ENCODE measurements around the gene CHCHD6.

CHCHD6 gene

DNA sequence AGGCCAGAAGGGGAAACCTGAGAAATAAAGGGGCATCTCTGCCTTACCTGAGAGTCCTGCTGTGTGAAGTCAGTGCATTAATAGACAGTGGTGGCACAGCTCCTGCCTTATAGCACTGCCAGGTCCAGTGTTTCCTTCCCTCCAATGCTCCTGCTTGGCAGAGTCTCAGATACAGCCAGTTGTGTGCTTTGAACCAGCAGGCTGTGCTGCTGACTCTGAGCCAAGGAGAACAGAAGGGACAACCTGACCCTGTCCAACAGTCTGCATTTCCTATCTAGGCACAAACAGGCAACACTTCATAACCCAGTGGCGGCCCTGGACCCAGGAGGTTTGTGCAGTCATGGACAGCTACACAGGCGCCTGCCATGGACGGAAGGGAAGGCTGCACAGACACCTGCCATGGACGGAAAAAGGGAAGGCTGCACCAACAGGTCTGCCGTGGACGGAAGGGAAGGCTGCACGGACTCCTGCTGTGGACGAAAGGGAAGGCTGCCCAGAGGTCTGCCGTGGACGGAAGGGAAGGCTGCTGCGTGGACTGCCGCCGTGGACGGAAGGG lies 245.0 kb downstream of the CHCHD6 start:
- DNase-seq, result no peak

DNA sequence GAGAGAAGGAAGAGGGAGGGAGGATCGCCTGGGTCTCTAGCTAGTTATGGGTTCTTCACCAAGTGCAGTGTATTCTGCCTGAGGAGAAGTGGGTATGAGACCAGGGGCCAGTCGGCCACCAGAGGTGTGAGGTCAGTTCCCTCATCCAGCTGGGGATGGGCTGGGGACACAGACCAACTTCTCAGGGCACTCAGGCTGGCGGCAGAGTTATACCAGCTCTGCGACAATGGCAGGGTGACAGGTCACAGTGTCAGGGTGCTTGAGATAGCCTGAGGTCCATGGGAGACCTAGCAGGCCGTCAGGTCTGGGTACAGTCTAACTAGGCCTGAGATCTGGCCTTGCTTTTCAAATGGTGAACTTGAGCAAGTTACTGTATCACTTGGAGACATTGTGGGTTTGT lies 247.5 kb downstream of the CHCHD6 start:
- no peak for DNase-seq

DNA sequence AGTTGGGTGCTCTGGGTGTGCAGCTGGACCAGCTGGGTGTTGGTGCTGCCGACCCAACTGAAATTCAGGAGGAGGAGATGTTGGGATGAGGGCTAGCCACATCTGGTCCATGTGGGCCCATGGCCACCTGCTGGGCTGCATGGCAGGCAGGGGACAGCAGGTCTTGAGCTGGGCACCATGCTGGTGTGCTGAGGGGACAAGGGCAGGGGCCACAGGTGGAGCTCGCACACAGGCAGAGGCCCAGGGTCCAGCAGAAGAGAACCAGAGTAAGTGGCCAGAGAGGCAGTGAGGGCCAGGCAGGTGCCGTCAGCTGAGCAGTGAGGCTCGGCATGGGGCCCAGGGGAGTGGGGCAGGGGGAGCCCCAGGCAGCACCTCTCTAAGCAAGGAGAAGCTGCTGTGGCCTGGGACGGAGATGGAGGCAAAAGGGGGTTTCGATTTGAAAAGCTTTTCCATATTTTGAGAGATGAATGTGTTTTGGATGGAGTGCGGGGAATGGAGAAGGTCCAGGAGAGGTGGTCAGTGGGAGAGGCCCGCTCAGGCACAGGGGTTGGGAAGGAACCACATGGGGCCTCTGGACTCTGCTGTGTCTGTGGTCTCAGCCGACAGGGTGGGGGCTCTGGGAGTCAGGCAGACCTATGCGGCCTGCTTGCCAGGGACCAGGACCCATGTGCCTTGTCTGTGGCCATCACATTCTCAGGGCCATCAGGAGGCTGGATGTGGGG lies 248.4 kb downstream of the CHCHD6 start:
- no peak for DNase-seq

DNA sequence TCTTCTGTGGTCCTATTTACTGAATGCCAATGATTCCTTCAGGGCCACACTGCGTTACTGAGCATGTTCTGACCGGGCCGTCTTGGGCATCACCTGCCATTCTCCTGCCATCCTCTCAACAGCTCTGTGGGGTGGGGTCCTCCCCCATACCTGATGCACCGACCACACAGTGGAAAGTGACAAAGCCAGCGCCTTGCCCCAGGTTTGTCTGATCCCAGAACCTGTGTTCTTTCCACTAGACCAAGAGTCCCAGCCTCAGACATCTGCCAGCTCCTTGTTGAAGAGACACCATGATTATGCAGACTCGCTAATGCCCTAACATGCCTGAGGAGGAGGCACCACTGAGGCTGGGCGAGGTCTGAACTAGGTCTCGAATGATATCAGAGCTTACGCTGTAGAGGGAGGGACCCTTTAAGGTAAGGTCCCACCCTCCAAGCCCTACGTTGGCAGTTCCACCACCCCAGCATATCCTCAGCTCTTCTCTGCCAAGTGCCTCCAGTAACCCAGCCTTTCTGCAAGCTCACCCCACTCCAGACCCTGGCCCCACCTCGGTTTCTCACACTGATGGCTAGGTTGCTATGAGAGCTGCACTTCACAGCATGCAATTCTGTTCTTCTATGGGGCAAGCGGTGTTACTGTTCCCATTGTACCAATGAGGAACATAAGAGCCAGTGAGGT lies 249.1 kb downstream of the CHCHD6 start:
- no peak for DNase-seq

DNA sequence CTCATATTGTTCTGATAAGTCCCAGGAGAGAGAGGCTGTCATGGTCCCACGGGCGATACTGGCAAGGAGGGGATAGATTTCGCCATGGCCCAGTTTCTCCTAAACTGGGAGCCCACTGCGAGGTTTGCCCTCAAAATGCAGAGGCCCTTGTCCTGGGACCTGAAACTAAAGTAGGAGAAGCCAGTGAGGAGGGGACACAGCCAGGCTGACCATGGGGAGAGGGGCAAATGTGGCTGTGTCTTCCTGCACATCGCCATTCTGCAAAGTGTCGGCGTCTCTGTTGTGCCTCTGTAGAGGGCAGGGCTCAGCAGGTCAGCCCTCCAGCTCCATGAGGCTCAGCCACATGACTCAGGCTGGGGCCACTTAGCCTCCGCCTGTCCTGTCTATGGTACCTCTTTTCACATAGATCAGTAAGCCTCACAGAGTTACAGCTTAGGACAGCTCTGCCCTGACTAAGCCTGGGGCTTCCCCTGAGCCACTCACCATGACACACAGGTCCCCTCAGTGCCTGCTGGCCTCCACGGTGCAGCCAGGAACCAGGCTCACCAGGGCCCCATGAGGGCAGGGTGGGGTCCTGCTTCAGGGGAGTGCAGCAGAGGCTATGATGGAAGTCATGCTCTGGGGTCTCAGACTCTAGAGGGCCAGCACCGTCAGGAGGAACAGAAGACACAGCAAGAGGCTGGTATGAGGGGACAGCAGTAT lies 250.3 kb downstream of the CHCHD6 start:
- peak; percentile 41 for DNase-seq

DNA sequence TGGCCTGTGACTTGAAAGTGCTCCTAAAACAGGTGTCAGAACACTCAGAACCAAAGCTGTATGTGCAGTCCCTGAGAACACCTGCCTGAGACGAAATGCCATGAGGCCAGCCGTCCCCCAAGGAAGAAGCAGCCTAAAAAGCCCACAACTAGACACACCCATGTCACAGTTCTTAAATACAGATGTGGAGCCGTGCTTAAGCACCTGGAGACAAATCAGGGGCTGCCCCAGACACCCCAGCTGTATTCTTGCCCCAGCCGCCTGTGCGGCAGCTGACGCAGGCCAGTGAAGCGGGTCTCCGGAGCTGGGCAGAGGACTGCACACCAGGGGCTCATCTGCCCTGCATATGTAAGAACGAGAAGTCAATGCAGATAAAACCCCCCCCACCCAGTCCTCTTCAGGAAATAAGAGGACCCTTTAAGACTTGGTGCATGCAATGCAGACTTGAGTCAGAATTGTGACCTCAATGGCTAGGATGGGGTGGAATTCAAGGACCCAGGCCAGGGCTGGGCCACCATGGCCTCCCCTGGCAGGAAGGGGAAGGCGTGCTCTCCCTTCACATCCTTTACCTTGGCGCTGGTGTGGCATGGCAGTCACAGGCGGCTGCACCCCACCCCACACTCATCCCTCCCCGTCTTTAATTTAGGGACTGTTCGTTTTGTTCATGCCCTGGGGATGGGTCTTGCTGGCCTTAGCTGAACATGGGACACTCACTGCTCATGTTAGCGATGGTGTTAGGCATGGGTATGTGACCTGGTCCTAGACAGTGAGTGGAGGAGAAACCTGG lies 251.2 kb downstream of the CHCHD6 start:
- DNase-seq, result no peak

DNA sequence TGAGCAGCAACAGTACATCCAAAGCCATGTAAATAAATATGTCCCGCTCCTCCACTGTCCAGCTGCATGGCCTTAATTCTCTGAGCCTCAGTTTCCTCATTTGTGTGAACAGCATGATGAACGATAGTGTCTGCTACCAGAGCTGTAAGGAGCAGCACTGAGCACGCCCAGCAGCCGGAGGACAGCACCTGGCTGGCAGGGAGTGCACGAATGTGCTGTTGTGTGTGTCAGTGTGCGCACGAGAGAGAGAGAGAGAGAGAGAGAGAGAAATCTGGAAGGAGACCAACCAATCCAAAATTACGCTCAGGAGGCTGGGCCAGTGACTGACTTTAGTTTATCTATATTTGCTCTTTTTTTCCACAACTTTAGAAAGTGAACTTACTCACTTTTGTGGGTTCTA lies 252.3 kb downstream of the CHCHD6 start:
- DNase-seq, result no peak

DNA sequence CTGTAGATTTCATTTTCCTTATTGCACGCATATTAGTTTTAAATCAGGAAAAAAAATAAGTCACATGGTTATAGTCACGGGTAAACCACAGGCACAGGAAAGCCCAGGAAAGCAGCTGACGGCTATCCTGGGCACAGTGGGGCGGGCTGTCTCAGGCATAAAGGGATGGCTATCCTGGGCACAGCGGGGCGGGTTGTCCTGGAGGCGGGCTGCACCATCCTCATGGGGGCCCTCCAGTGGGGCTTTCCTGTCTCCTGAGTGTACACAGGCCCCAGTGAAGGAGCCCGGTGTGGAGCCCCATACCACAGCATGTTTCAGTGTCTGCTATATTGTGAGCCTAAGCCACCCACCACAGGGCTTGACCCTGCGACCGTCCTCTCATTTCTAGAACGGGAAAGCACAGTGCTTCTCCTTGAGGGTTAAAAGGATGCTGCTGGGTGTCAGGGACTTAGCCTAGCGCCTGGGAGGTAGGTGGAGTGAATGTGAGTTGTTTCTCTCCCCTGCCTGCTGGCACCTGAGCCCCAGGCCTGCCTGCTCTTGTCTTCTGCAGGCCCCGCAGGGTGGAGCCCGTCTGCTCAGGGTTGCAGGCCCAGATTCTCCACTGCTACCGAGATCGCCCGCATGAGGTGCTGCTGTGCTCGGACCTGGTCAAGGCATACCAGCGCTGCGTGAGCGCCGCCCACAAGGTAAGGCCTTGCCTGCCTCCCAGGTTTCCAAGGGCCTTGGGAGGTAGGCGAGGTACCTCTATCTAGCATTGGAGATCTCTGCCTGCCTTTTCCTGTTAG lies 253.0 kb downstream of the CHCHD6 start:
- no peak for DNase-seq

DNA sequence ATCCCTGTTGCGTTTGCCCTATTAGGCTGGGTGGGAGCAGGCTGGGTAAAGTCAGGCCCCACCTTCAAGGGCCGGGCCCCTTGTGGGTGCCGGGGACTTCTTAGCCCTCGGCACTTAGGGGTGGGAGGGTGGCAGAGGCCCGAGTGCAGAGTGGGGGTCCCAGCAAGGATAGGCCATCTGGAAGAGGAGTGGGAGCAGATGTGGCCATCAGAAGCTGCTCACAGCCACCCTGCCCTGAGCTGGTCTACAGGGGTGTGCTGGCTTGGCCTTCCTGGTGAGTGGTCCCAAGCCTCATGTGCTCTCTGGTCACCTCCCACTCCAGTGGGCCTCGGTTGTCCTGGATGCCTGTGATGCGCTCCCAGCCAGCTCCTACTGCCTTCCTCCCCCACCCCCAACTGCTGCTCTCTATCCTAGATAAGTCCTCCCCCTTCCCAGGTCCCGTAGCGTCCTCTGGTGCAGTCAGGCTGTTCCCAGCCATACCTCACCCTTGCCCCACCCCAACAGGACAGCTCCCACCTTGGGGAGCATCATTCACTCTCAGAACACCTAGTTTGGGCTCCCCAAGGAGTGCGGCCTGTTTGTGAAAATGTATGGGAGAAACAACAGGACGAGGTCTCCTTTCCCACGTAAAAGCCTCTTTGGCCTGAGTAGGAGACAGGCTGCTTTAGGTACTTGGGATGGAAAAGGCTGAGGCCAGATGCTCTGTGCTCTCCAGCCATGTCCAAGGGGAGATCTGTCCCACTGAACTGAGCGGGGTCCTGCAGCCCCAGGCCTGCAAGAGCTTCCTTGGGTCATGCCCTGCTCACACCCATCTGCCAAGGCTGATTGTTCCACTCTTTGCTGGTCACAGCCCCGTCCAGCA lies 254.0 kb downstream of the CHCHD6 start:
- no peak for DNase-seq

DNA sequence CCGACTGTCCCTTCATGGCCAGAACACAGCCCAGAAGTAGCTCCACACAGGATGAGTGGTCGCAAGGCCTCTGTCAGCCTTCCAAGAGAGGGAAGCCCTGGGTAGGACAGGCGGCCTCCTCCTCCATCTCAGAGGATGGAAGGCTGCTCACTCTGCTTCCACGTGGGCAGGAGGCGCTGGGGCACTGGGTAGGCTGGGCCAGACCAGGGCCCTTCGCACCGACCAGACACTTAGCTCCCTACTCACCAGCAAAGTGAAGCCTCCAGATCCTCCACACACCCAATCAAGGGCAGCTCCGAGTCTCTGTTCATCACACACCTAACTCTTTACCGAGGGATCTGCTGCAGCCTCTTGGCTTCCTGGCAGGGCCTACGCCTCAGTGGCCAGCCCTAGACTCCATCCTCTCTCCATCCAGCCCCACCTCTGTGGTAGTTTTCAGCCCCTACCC lies 254.6 kb downstream of the CHCHD6 start:
- no peak for DNase-seq

DNA sequence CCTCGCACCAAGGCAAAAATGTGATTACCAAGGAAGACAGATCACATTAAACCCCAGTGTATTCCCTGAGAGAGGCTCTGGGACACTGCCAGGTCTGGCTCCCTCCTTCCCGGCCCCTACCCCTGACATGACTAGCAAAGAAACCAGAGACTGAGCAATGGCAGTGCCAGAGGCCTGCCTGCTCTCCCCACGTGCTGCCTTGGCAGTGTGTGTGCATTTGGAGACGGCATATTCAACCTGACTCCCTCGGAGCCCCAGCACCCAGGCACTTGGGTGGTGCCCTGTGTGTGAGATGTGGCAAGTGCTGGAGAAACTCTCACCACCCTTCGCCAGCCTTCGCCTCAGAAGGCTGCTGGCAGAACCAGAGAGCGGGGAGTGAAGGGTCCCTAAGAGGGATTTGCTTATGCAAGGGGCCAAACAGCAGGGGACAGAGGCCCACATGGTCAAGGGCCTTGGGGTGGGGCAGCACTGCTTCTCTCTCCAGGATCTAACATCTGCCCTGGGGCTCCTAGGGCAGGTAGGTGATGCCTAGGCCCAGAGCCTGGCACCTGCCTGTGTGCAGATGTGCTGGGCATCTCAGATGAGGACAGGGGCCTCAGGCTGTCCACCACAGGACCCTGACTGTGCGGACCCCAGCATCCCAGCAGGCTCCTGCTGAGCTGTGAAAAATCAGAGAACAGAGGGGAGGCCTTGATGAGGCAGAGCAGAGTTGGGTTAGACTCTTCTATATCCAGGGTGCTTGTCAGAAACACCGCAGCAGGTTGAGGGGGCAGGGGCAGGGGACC lies 255.3 kb downstream of the CHCHD6 start:
- DNase-seq, result no peak

DNA sequence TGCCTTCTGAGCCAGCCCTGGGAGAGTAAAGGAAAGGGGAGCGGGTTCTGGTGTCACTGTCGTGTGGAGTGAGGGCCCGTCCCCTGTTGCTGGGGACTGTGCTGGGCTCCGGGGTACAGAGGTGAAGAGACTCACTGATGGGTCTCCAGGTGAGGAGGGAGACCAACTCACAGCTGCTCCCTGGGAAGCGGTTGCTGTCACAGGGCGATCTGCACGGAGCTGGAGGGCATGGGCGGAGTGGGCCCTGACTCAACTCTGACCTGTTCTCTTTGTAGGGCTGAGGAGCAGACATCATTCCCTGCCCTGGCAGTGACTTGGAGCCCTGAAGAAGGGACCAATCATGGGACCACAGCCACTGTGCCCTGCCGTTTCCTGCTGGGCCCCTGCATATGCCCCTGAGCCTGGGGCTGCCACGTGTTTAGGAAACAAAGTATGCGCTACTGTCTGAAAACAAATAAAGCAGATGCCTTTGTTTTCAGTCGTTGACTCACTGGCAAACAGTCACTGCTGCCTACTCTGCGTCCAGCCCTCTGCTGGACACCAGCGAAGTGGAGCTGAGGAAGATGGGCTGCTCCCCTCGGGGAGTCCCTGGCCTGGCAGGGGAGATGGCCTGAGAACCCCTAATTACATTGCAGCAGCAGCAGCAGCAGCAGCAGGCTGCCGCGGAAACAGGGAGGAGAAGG lies 256.0 kb downstream of the CHCHD6 start:
- no peak for DNase-seq

DNA sequence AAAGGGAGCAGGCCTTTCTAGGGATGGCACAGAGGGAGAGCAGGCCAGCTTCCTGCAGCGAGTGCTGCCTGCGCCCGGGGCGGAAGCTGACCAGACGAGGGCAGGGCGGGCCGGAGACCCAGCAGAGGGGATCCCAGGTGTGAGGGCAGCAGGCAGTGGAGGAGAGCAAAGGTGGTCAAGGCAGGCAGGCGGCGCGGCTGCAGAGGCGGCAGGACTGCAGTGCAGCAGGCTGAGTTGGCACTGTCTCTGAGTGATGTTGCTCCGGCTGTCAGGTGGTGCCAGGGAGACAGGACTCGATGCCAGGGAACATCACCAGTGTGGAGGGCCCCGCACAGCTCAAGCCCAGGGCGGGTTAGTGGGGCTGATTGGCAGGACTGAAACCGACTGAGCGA lies 256.6 kb downstream of the CHCHD6 start:
- DNase-seq, result no peak

DNA sequence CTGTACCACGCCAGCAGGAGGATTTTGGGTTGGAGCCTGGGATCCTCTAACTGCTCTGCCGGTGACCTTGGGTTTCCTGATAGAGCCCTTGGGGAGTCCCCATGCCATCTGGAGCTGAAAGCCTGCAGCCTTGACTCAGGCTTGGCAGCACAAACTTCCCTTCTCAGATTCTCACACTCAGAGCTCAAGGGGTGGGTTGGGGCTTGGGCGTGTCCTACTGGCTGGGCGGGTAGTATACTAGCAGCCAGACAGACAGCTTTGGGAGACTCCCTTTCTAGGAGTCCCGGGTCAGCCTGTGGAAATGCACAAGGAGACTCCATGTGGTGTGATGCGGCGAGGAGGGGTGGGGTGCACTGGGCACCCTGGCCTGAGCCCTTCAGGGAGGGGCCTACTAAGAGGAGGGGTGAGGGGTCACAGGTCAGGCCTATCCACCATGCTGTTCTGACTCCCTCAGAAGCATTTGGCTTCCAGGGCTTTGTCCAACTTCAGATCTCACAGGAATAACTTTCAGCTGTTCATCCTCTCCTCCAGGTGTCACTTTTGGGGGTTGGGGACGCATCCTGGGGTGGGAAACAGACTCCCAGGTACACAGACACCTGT lies 257.3 kb downstream of the CHCHD6 start:
- no peak for DNase-seq

DNA sequence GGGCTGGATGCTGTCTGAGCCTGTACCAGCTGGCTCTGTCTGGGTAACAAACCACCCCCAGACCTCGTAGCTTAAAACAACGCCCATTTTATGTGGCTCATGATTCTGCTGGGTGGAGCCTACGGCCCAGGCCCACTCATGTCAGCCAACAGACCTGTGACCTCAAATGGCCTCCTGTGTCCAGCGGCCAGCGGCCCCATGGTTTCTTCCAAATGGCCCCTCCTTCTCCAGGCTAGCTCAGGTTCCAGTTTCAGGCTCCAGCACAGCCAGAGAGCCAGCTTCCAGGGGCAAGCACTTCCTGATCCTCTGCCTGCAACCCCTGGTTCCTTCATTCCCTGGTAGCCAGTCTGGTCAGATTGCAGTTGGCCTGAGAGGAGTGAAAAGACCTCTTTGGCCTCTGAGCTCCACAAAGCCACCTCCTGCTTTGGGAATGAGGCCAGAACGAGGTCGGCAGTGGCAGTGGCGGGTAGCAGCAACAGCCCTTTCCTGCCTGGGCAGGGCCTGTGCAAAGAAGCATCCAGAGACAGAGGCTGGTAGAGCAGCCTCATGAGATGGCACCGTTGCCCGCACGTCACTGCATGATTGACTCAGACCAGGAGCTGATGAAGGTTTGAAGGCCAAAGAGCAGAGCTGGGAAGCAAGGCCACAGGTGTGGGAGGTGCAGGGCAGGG lies 257.9 kb downstream of the CHCHD6 start:
- DNase-seq, result no peak

DNA sequence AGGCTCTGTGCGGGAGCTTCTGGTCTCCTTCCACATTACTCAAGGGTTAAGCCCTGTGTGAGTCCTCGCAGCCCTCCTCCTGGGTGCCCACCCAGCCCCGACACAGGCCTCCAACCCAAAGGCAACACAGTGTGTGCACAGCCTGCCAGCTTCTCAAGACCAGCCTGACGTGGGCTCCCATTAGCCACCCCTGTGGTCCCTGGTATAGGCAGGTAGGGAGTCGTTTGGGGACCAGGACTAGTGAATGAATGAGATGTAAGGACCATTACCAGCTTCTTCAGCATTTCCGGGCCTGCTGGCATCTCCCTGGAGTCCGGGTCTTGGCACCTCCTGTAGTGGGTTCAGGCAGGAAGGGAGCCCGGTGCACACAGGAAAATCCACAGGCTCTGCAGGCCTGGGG lies 258.7 kb downstream of the CHCHD6 start:
- no peak for DNase-seq

DNA sequence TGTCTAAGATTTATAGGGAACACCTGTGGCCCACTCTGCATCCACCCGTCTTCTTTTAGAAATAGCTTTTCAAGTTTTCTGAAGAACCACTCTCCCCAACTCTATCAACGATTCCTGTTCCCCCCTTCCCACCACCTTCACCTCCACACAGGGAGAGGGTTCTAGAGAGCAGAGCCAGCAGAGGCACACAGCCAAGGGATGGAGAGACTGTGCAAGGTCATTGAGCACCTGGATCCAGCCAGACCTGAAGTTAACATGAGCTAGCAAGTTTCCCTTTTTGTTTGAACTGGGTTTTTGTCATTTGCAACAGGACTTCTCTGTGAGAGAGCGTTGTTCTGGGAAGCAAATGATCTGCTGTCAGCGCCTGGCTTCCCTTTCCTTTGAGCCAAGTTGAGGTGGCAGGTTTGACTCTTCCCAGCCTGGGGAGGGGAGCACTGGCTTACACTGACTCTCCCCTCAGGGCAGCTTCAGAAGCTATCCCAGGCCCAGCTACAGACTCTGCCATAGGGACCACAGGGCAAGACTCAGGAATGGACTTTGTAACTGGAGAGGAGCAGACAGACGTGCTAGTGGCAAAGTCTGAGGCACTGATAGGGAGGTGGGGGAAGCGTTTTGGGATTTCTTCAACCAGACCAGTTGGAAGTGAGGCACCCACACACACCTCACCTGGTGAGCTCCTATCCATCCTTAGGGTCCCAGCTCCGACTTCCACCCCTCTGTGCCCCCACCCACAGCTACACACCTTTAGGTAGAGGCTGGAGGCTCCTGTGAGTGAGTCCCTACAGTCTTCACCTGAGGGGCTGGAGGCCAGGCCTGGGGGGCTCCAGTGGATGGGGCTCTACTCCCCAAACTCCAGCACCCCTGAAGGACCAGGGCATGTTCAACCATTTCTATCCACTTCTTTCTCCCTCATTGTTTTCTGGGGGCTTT lies 259.5 kb downstream of the CHCHD6 start:
- DNase-seq, result no peak
